ENCODE measurements around the gene ARHGAP45.

Gene ARHGAP45

DNA sequence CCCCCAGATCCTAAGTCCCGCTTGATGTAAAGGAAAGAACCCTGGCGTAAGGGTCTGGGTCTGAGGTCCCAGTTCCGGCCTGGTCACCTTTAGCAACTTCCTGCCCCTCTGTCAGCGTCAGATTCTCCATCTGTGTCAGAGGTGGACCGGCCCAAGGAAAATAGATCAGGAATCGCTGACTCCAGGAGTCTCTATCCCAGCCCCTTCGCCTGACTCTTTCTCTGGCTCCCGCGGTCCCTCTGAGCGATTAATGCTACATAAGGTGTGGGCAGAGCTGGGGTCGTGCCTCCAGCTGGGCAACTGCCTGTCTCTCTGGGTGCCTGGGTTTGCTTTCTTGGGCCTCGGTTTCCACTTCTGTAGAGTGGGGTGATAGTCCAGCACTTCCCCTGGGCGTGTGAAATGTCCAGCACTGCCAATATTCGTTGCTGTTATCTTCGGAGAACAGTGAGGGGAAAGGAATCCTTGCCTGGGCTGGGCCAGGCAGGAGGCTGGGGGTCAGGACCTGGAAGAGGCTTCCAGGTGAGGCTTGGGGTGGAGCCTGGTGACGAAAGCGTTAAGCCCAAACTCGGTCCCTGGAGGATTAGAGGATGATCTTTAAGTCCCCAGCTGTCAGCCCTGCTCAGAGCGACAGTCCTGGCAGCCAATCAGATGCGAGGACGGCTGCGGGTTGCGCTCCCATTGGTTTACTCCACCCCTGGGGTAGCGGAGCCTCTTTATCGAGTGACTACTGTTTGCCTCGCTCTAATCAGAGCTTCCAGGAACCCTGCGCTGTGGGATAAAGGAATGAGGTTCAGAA is 26.3 kb upstream of the ARHGAP45 start:
- DNase-seq: peak; percentile 88 to 94

DNA sequence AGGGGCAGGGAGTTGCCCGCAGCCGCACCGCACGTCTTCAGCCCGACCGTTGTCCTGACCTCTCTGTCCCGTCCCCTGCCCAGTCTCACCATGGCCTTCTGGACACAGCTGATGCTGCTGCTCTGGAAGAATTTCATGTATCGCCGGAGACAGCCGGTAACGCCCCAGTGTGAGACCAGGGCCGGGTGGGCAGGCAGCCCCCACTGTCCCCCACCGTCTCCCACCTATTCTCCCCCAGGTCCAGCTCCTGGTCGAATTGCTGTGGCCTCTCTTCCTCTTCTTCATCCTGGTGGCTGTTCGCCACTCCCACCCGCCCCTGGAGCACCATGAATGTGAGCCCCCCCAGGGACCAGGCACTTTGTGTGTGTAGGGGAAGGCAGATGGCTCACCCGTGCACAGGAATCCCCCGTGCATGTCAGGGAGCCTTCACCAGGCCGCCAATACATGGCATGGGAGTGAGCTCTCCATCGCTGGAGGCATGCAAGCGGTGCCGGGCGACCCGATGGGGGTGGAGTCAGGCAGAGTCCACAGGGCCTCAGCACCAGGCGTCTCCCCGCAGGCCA is 25.6 kb upstream of the ARHGAP45 start:
- DNase-seq: no peak

DNA sequence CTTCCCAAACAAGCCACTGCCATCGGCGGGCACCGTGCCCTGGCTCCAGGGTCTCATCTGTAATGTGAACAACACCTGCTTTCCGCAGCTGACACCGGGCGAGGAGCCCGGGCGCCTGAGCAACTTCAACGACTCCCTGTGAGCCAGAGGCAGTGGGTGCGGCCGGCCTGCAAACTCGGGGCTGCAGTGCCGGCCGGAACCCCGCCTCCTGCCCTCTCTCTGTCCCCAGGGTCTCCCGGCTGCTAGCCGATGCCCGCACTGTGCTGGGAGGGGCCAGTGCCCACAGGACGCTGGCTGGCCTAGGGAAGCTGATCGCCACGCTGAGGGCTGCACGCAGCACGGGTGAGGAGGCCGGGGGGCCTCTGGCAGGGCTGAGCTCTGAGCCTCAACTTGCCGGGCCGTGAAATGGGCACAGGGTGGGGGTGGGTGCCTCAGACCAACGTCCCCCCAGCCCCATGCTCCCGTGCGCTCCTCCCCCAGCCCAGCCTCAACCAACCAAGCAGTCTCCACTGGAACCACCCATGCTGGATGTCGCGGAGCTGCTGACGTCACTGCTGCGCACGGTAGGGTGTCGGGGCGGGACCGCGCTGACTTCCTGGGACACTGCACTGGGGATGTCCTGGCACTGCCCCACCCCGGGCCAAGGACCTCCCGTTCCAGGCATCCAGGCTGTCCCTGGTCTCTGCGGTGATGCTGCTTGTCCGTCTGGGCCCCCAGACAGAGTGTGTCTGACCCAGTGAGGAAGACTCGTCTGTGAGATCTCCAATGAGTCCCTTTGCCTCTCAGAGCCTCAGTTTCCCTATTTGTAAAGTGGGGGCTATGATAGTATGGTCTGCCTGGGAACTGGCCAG is 24.9 kb upstream of the ARHGAP45 start:
- DNase-seq: peak; percentile 44 to 66

DNA sequence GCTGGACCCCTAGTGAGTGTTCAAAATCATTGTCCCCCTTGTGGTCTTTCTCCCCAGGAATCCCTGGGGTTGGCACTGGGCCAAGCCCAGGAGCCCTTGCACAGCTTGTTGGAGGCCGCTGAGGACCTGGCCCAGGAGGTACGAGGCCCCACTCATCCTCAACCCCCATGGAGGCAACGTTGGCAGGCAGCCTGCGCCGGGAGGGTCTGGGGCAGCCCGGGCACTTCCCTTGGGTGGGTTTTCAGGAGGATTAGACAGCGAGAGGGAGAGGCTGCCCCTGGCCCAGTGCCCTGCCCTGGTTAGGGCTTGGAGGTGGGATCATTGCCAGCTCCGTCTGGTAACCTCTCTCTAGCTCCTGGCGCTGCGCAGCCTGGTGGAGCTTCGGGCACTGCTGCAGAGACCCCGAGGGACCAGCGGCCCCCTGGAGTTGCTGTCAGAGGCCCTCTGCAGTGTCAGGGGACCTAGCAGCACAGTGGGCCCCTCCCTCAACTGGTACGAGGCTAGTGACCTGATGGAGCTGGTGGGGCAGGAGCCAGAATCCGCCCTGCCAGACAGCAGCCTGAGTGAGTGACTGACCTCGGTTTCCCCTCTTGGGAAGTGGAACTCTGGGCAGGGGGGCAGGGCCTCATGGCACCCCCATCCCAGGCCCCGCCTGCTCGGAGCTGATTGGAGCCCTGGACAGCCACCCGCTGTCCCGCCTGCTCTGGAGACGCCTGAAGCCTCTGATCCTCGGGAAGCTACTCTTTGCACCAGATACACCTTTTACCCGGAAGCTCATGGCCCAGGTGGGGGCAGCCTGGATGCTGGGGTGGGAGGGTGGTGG is 24.1 kb upstream of the ARHGAP45 start:
- DNase-seq: no peak

DNA sequence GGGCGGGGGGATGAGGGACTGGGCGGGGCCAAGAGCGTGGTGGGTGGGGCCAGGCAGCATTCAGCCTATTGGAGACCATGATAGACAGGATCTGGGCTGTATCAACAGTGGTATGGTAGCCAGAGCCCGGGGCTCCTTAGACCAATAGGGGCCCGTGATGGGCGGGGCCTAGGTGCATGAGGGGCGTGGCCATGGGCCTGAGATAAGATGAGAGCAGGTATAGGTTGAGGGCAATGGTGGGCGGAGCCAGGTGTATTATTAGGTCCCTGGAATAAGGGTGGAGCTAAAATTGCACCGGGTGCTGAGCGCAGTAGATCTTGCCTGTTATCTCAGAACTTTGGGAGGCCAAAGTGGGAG is 21.7 kb upstream of the ARHGAP45 start:
- no peak for DNase-seq

DNA sequence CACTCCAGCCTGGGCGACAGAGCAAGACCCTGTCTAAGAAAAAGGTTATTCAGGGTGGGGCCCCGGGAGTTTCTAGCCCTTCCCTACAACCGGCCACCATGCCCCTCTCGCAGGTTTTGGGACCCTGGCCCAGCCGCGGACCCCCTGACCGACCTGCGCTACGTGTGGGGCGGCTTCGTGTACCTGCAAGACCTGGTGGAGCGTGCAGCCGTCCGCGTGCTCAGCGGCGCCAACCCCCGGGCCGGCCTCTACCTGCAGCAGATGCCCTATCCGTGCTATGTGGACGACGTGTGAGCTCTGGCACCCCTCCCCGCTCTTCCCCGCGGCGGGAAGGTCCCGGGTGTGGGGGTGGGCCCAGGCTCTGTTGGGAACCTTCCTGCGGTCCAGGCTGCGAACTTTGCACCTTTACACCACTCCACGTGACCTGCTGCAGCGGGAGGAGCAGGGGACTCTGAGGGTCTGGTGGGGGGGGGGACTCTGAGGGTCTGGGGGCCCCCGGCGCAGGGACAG is 20.8 kb upstream of the ARHGAP45 start:
- no peak for DNase-seq

DNA sequence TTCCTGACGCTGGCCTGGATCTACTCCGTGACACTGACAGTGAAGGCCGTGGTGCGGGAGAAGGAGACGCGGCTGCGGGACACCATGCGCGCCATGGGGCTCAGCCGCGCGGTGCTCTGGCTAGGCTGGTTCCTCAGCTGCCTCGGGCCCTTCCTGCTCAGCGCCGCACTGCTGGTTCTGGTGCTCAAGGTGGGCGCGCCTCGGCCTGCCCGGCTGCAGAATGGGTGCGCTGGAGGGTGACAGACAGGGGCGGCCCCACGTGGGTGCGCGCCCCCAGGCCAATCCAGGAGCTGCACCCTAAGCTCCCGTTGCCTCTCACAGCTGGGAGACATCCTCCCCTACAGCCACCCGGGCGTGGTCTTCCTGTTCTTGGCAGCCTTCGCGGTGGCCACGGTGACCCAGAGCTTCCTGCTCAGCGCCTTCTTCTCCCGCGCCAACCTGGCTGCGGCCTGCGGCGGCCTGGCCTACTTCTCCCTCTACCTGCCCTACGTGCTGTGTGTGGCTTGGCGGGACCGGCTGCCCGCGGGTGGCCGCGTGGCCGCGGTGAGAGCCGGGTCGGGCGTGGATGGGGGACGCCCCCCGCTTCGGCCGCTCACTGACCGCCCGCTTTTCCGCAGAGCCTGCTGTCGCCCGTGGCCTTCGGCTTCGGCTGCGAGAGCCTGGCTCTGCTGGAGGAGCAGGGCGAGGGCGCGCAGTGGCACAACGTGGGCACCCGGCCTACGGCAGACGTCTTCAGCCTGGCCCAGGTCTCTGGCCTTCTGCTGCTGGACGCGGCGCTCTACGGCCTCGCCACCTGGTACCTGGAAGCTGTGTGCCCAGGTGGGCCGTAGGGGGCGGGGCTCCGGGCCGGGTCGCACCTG is 19.9 kb upstream of the ARHGAP45 start:
- DNase-seq: no peak

DNA sequence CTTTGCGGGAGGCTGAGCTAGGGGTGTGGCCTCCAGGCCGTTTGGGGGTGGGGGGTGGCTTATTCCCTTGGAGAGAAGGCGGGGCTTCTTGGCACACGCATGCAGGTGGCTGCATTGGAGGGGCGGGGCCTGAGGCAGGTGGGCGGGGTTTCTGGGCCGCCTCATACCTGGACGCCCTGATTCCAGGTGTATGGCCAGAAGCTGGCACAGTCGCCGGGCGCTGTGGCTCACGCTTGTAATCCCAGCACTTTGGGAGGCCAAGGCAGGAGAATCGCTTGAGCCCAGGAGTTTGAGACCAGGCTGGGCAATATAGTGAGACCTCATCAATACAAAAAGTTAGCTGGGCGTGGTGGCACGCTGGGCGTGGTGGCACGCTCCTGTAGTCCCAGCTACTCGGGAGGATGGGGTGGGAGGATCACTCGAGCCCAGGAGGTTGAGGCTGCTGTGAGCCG is 19.2 kb upstream of the ARHGAP45 start:
- no peak for DNase-seq

DNA sequence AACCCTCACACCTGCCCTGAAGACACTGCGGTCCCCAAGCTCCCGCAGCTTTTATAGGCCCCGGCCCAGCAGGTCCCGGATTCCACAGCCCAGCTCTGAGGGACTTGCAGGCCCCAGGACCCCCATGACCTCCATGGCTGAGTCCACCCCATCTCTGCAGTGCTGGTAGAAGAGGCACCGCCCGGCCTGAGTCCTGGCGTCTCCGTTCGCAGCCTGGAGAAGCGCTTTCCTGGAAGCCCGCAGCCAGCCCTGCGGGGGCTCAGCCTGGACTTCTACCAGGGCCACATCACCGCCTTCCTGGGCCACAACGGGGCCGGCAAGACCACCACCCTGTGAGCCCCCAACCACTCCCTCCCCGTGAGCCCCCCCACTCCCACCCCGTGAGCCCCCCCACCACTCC is 17.9 kb upstream of the ARHGAP45 start:
- DNase-seq: no peak

DNA sequence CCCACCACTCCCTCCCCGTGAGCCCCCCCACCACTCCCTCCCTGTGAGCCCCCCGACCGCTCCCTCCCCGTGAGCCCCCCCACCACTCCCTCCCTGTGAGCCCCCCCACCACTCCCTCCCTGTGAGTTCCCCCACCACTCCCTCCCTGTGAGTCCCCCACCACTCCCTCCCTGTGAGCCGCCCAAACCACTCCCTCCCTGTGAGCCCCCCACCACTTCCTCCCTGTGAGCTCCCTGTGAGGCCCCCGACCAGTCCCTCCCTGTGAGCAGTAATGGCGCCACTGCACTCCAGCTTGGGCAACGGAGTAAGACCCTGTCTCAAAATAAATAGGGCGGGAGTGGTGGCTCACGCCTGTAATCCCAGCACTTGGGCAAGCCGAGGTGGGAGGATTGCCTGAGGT is 17.2 kb upstream of the ARHGAP45 start:
- no peak for DNase-seq

DNA sequence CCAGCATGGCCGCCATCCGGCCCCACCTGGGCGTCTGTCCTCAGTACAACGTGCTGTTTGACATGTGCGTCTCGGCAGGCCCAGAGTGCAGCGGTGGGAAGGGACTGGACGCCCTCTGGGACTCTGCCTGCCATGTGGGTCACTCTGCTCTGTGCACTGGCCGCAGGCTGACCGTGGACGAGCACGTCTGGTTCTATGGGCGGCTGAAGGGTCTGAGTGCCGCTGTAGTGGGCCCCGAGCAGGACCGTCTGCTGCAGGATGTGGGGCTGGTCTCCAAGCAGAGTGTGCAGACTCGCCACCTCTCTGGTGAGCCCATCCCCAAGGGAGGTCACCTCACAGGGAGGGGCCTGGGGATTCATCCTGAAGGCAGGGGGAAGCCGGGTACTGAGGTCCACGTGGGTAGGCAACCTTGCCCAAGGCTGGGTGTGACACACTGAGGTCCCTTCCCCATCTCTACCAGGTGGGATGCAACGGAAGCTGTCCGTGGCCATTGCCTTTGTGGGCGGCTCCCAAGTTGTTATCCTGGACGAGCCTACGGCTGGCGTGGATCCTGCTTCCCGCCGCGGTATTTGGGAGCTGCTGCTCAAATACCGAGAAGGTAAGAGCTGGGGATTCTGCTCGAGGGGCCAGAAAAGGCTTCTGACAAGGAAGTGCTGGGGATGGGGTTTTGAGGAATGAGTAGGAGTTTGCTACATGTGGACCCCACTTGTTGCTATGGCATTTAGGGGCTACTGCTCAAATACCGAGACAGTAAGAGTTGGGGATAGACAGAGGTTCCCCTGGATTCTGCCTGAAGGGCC is 15.8 kb upstream of the ARHGAP45 start:
- no peak for DNase-seq

DNA sequence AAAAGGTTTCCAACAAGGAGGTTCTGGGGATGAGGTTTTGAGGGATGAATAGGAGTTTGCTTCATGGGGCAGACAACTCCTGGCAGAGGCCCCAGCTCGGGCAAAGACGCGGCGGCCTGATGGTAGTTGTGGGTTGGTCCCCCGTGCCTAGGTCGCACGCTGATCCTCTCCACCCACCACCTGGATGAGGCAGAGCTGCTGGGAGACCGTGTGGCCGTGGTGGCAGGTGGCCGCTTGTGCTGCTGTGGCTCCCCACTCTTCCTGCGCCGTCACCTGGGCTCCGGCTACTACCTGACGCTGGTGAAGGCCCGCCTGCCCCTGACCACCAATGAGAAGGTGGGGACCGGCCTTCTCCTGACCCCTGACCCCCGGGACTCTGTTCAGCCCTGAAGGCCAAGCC is 15.2 kb upstream of the ARHGAP45 start:
- DNase-seq: no peak

DNA sequence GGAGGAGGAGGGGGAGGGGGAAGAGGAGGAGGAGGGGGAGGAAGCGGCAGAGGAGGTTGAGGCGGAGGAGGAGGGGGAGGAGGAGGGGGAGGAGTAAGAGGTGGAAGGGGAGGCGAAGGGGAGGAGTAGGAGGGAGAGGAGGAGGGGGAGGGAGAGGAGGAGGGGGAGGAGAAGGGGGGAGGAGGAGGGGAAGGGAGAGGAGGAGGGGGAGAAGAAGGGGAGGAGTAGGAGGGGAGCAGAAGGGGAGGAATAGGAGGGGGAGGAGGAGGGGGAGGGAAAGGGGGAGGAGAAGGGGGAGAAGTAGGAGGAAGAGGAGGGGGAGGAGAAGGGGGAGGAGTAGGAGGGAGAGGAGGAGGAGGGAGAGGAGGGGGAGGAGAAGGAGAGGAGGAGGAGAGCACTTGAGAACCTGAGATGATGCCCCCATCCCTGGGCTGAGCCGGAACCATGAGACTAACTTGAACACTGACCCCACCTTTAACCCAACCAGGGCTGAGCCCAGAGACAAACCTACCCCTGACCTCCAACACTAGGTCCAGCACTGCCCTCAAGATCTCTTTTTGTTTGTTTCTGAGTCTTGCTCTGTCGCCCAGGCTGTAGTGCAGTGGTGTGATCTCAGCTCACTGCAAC is 14.5 kb upstream of the ARHGAP45 start:
- no peak for DNase-seq

DNA sequence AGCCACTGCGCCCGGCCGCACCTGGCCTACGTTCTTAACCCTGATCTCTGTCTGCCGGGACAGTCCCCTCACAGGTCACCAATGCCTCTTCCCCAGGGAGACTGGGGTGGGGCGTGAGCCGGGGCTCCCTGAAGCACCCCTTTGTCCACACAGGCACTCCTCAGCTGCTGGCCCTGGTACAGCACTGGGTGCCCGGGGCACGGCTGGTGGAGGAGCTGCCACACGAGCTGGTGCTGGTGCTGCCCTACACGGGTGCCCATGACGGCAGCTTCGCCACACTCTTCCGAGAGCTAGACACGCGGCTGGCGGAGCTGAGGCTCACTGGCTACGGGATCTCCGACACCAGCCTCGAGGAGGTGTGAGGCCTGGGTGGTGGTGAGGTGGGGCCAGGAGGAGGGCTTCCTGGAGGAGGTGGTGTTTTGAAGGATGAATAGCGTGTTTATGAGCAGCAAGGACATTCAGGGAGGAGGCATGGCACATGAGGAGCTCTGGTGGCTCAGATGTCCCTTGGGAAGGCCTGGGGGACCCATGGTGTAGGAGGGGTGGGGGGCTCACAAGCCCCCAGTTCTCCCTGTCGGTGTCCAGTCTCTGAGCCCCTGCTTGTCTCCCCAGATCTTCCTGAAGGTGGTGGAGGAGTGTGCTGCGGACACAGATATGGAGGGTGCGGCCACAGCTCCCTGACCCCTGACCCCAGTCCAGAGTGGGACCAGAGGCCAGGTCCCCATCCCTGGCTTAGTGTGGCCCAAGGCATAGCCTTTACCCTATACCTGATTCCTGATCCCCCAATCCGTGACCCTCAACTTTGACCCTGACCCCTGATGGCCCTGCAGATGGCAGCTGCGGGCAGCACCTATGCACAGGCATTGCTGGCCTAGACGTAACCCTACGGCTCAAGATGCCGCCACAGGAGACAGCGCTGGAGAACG is 13.5 kb upstream of the ARHGAP45 start:
- no peak for DNase-seq

DNA sequence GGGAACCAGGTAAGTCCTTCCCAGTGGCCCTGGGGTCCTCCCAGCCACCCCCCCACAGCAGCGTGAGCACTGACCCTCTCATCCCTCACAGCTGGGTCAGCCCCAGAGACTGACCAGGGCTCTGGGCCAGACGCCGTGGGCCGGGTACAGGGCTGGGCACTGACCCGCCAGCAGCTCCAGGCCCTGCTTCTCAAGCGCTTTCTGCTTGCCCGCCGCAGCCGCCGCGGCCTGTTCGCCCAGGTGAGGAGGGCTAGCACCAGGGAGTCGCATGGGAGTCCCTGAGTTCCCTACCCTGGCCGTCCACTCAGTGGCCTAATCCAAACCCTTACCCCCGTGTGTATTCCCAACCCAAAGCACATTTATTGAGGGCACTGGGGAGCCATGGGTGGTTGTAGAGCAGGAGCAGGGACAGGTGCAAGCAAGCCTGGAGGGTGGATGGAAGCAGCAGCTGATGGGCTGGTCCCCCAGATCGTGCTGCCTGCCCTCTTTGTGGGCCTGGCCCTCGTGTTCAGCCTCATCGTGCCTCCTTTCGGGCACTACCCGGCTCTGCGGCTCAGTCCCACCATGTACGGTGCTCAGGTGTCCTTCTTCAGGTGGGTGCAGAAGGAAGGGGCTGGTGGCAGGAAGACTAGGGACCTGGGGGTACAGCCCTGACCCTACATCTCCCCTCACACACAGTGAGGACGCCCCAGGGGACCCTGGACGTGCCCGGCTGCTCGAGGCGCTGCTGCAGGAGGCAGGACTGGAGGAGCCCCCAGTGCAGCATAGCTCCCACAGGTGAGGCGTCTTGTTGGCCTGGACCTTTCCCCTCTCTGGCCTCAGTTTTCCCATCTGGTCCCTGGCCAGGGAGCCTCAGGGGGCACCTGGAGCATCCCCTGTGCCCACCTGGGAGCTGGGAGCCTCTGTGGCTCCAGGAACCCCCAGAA is 12.6 kb upstream of the ARHGAP45 start:
- no peak for DNase-seq

DNA sequence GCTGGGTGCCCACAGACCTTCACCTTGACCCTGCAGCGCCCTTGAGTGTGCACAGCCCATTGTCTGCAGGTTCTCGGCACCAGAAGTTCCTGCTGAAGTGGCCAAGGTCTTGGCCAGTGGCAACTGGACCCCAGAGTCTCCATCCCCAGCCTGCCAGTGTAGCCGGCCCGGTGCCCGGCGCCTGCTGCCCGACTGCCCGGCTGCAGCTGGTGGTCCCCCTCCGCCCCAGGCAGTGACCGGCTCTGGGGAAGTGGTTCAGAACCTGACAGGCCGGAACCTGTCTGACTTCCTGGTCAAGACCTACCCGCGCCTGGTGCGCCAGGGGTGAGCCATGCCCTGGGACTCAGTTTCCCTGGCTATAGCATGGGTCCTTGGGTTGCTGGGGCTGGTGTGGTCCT is 11.9 kb upstream of the ARHGAP45 start:
- no peak for DNase-seq

DNA sequence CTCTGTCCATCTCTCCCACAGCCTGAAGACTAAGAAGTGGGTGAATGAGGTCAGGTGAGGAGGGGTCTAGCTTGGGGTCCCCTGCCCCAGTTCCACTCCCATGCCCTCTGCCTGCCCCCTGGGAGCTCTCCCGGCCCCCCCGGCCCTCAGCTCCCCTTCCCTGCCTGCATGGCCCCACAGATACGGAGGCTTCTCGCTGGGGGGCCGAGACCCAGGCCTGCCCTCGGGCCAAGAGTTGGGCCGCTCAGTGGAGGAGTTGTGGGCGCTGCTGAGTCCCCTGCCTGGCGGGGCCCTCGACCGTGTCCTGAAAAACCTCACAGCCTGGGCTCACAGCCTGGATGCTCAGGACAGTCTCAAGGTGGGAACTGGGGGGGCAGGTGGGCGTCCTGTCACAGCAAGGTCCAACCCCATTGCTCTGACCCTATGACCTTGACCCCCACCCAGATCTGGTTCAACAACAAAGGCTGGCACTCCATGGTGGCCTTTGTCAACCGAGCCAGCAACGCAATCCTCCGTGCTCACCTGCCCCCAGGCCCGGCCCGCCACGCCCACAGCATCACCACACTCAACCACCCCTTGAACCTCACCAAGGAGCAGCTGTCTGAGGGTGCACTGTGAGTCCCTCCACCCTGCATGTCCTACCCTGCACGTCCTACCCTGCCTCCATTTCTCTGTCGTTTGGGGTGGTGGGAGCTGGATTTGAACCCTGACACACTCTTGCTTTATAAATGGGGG is 10.9 kb upstream of the ARHGAP45 start:
- DNase-seq: no peak
